OCI-LY1 (cell line): ENCODE results near the gene TJP1.

Experiments
- H2AFZ ChIP-seq: fragments of 200-600 bp; sonication (generic), shearing (Covaris generic); 2 replicates; pipeline ENCODE4 v1.6.0; 2014; ENCODE audit warnings: antibody characterized with exemption, mild to moderate bottlenecking, low read length
- H3F3A ChIP-seq: fragments of 200-600 bp; sonication (generic), shearing (Covaris generic); 2 replicates; pipeline ENCODE4 v1.6.0; 2014; ENCODE audit warnings: mild to moderate bottlenecking, antibody characterized with exemption, low read length, moderate library complexity; ENCODE audit not compliant: insufficient read depth
- H3K27ac ChIP-seq: fragments of 200-600 bp; sonication (generic); 2 replicates; pipeline ENCODE4 v1.5.1; 2014; ENCODE audit warnings: low read length, mixed run types, mild to moderate bottlenecking, low read depth; ENCODE audit not compliant: poor library complexity, severe bottlenecking
- H3K27me3 ChIP-seq: fragments of 200-600 bp; sonication (generic); 2 replicates; pipeline ENCODE4 v1.6.0; 2014; ENCODE audit warnings: antibody characterized with exemption, mild to moderate bottlenecking, low read length, moderate library complexity; ENCODE audit not compliant: insufficient read depth
- H3K36me3 ChIP-seq: fragments of 200-600 bp; sonication (generic); 2 replicates; pipeline ENCODE4 v1.6.1; 2014; ENCODE audit warnings: mild to moderate bottlenecking, antibody characterized with exemption, low read length, moderate library complexity, mixed read lengths; ENCODE audit not compliant: insufficient read depth
- H3K4me1 ChIP-seq: fragments of 200-600 bp; sonication (generic); 2 replicates; pipeline ENCODE4 v1.5.1; 2014; ENCODE audit warnings: mild to moderate bottlenecking, low read length, moderate library complexity; ENCODE audit not compliant: insufficient read depth, severe bottlenecking
- H3K4me2 ChIP-seq: fragments of 200-600 bp; sonication (generic), shearing (Covaris generic); 2 replicates; pipeline ENCODE4 v1.6.1; 2014; ENCODE audit warnings: low read length
- H3K4me3 ChIP-seq: fragments of 200-600 bp; sonication (generic); 2 replicates; pipeline ENCODE4 v1.5.1; 2014; ENCODE audit warnings: low read length, low read depth, mild to moderate bottlenecking, mixed read lengths; ENCODE audit not compliant: poor library complexity, severe bottlenecking
- H3K79me2 ChIP-seq: fragments of 200-600 bp; shearing (Covaris generic); 2 replicates; pipeline ENCODE4 v1.6.1; 2016; ENCODE audit warnings: mixed run types, low read length, mixed read lengths; ENCODE audit not compliant: insufficient read depth
- H3K9ac ChIP-seq: fragments of 200-600 bp; sonication (generic), shearing (Covaris generic); 2 replicates; pipeline ENCODE4 v1.6.1; 2014; ENCODE audit warnings: mild to moderate bottlenecking, low read length, mixed read lengths
- H3K9me2 ChIP-seq: fragments of 200-600 bp; sonication (generic), shearing (Covaris generic); 2 replicates; pipeline ENCODE4 v1.6.1; 2014; ENCODE audit warnings: low read depth, mild to moderate bottlenecking, low read length, mixed read lengths
- H3K9me3 ChIP-seq: fragments of 200-600 bp; shearing (Covaris generic); 2 replicates; pipeline ENCODE4 v1.6.1; 2014; ENCODE audit warnings: low read length, mixed read lengths
- H4K20me1 ChIP-seq: fragments of 200-600 bp; sonication (generic), shearing (Covaris generic); 2 replicates; pipeline ENCODE4 v1.6.0; 2016; ENCODE audit warnings: mild to moderate bottlenecking, low read length; ENCODE audit not compliant: insufficient read depth
- EZH2 ChIP-seq: fragments of 200-600 bp; sonication (generic), shearing (Covaris generic); IDR thresholded peaks from 2 replicates; pipeline ENCODE4 v1.8.0; 2017; ENCODE audit warnings: borderline replicate concordance, mixed run types, mild to moderate bottlenecking, antibody characterized with exemption, low read length, moderate library complexity, mixed read lengths
- TF ChIP-seq, protein P1 (sequence below): fragments of 200-600 bp; sonication (generic), shearing (Covaris generic); IDR thresholded peaks from 2 replicates; pipeline ENCODE4 v1.5.1; 2017; ENCODE audit warnings: mild to moderate bottlenecking, antibody characterized with exemption, low read length, moderate library complexity, mixed read lengths

Gene TJP1

DNA sequence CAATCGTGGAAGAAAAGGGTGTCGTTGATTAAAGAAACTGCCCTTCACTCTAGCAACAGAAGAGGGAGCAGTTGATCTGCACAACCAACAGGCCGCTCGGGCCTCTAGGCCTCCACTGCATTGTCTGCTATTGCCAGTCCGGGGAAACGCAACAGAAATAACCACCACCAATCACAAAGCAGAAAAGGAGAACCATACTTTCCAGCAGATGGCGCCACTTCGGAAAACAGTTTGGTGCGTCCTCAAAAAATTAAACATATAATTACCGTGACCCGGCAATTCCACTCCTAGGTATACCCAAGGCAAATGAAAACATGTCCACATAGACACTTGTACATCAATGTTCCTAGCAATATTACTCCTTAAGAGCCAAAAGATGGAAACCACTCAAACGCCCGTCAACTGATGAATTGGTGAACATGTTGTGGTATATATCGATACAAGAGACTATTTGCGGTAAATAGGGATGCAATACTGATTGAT lies 154.1 kb downstream of the TJP1 start:
- Histone ChIP-seq H4K20me1 (no peaks in the 10 kb centered on the region), H3K4me1 (no peaks in the 10 kb centered on the region), H3K9ac (no peak overlapping the region), H3K27ac (no peak overlapping the region), H3K4me2 (no peak overlapping the region), H3K36me3 (no peaks in the 10 kb centered on the region), H3K27me3 (no peaks in the 10 kb centered on the region), H3K4me3 (no peak overlapping the region), H3F3A (no peaks in the 10 kb centered on the region), H3K79me2 (no peaks in the 10 kb centered on the region), H3K9me3 (no peaks in the 10 kb centered on the region), H3K9me2 (no peaks in the 10 kb centered on the region), H2AFZ (no peak overlapping the region)
- TF ChIP-seq, protein P1, sequence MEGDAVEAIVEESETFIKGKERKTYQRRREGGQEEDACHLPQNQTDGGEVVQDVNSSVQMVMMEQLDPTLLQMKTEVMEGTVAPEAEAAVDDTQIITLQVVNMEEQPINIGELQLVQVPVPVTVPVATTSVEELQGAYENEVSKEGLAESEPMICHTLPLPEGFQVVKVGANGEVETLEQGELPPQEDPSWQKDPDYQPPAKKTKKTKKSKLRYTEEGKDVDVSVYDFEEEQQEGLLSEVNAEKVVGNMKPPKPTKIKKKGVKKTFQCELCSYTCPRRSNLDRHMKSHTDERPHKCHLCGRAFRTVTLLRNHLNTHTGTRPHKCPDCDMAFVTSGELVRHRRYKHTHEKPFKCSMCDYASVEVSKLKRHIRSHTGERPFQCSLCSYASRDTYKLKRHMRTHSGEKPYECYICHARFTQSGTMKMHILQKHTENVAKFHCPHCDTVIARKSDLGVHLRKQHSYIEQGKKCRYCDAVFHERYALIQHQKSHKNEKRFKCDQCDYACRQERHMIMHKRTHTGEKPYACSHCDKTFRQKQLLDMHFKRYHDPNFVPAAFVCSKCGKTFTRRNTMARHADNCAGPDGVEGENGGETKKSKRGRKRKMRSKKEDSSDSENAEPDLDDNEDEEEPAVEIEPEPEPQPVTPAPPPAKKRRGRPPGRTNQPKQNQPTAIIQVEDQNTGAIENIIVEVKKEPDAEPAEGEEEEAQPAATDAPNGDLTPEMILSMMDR = peak; percentile 84
- TF ChIP-seq EZH2 = no peak

DNA sequence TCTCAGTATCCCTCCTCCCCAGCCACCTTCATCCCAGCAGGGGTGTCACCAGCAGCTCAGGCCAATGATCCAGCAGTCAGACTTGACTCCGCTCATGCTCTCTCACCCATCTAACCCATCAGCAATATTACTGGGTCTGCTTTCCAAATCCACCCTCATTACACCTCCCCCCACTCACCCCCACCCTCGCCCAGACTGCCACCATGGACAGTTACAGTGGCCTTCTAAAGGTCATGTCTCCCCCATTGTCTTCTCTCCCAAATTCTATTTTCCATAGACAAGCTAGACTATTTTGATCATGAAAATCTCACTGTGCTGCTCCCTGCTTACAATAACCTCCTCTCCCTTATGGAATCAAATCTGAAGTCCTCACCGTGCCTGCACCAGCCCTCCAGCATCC lies 156.0 kb downstream of the TJP1 start:
- Histone ChIP-seq H3K9ac (no peak overlapping the region), H3K4me1 (no peaks in the 10 kb centered on the region), H3K36me3 (no peaks in the 10 kb centered on the region), H3K9me3 (no peaks in the 10 kb centered on the region), H3F3A (no peaks in the 10 kb centered on the region), H2AFZ (no peak overlapping the region), H3K4me3 (no peak overlapping the region), H3K9me2 (no peaks in the 10 kb centered on the region), H3K4me2 (no peak overlapping the region), H3K27me3 (no peaks in the 10 kb centered on the region), H4K20me1 (no peaks in the 10 kb centered on the region), H3K79me2 (no peaks in the 10 kb centered on the region), H3K27ac (no peak overlapping the region)
- TF ChIP-seq, protein P1 = no peak
- no peak for TF ChIP-seq EZH2

DNA sequence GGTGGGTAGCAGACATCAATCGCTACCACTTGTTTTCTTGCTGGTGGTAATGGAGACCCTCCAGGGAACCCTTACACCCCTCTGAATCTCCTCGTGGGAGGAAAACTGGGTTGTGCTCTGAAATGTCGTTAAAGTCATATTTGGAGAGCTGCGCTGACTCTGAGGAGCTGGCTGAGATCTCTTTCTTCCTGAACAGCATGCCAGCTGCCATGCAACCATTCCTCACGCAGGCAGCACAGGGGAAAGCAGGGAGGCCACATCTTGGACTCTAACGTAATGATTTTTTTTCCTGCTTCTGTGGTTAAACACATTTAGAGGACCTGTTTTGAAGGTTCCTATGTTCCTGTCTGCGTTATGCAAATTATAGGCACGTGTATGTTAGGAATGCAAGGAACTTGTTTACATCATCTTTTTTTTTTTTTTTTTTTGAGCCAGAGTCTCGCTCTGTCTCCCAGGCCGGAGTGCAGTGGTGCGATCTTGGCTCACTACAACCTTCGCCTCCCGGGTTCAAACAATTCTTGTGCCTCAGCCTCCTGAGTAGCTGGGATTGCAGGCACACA lies 156.7 kb downstream of the TJP1 start:
- no peaks in the 10 kb centered on the region for H3K9me2 ChIP-seq
- no peak overlapping the region for H3K9ac ChIP-seq
- H3K36me3 ChIP-seq = no peaks in the 10 kb centered on the region
- H3F3A ChIP-seq = no peaks in the 10 kb centered on the region
- TF ChIP-seq, protein P1 = no peak
- TF ChIP-seq EZH2 = no peak
- no peaks in the 10 kb centered on the region for H3K4me1 ChIP-seq
- H3K4me3 ChIP-seq = no peak overlapping the region
- no peaks in the 10 kb centered on the region for H4K20me1 ChIP-seq
- H3K79me2 ChIP-seq = no peaks in the 10 kb centered on the region
- H3K4me2 ChIP-seq = no peak overlapping the region
- no peaks in the 10 kb centered on the region for H3K9me3 ChIP-seq
- H2AFZ ChIP-seq = no peak overlapping the region
- no peak overlapping the region for H3K27ac ChIP-seq
- no peaks in the 10 kb centered on the region for H3K27me3 ChIP-seq
